ENCODE measurements around the gene ALKAL2.

The ALKAL2 gene

GRCh38 chr2:290090-290722, 2.3 kb upstream of the ALKAL2 start:
- DNase-seq (ENCODE audit: low read depth): no peak

- DNase-seq (ENCODE audit: low read depth): no peak
Observed at GRCh38 chr2:289362-290089, 1.6 kb upstream of the ALKAL2 start.

DNA sequence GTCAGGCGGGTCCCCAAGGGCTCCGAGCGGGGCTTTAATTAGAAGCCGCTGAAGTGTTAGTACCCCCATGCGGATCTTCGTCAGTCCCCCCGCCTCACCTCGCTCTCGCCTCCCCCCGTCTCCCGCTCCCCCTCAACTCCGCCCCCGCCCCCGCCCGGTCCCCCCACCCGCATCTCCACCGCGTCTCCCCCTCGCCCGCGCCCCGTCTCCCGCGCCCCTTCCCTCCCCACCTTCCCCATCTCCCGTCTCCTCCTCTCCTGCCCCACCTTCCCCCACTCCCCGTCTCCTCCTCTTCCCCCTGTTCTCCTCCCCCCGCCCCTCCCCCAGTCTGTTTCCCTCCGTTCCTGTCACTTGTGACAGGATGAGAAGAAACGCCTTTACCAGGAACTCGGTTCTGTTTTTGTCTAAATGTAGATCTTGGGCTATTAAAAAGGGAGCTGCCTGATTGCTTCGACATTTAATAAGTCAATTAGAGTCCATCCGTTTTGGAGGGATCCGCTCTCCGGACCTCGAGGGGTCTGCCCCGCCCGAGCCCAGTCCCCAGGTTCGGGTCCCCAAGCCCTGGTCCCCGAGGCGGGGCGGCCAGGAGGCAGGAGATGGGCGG, 969 bp upstream of the ALKAL2 start:
- DNase-seq (ENCODE audit: low read depth): no peak

DNA sequence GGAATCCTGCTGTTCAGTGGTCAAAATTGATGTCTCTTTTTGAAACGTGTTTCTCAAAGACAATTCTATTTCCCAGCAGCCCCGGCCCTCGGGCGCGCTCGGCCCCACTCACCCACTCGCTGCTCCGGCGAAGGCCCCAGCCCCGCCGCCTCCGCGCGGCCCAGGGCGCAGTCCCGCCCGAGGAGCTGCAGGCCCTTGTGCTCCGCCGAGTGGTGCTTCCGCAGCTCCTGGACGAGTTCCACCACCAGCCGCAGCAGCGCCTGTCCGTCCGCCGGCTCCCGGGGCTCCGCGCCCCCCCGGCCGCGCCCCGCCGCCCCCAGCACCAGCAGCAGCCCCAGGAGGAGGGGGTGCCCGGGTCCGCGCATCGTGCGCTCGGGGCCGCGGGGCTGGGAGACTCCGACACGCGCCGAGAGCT, 413 bp downstream of the ALKAL2 start:
- DNase-seq (ENCODE audit: low read depth): no peak

GRCh38 chr2:286774-287392, 1.0 kb downstream of the ALKAL2 start:
- DNase-seq (ENCODE audit: low read depth): no peak

- no peak for DNase-seq (ENCODE audit: low read depth)
Observed at GRCh38 chr2:286035-286434, 1.9 kb downstream of the ALKAL2 start.

GRCh38 chr2:285531-285930, 2.4 kb downstream of the ALKAL2 start:
- no peak for DNase-seq (ENCODE audit: low read depth)

DNA sequence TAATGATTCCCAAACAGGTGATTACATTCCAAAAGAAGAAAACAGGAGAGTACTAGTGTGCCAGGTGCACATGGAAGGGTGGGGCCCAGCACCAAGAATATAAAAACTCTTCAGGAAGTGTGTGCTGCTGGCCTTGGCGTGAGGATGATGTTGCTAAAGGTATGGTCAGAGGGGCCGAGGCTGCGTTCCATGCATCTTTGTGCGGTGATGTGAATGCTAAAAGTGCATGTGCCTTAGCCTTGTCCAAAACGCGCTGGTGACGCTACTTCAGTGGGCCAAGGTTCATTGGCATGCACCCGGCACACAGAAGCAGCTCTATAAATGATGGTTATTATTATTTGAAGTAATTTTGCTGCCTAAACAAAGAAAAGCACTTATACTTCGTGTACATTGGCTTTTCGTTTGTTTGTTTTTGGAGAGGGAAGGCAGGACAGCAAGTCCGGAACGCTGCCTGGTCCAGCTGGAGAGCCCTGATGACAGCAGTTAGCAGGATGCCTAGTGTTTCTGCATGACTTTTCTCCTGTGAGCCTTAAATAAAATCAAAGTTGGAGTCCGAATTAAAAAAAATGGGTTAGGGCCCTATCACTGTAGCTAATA, 2.9 kb downstream of the ALKAL2 start:
- DNase-seq (ENCODE audit: low read depth): no peak

DNA sequence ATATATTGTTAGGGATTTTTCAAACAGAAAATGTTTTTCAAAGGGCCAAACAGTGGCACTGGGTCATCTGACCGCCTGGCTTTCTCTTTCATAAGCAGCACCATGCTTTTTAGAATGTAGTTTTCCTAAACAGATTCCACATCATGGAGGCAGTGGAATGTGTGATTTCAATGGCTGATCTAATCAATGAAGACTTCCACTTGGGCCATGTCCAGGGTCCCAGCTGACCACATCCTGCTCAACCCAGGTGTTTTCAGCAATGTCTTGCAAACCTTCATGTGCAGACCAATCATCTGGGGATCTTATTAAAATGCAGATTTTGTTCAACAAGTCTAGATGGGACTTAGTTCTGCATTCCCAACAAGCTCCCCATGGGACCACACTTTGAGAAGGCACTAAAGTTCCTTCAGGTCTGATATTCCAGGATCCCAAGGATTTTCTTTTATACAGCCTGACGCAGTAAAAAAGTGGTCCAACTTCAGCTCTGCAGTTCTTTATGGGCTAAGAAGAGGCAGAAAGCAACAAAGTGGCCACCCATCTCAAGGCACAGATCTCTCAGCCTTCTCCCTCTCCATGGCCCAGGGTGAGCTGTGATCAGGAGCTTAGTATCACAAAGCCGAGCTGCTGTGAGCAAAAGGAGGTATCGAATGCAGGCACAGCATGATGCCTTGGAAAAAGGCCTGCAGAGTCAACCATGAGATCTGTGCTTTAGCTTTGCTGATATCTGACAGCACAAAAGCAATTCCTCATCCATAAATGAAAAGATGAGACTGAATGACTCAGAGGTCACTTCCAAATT, 3.7 kb downstream of the ALKAL2 start:
- DNase-seq (ENCODE audit: low read depth): no peak

GRCh38 chr2:282371-283263, 5.3 kb downstream of the ALKAL2 start:
- no peak for DNase-seq (ENCODE audit: low read depth)

DNA sequence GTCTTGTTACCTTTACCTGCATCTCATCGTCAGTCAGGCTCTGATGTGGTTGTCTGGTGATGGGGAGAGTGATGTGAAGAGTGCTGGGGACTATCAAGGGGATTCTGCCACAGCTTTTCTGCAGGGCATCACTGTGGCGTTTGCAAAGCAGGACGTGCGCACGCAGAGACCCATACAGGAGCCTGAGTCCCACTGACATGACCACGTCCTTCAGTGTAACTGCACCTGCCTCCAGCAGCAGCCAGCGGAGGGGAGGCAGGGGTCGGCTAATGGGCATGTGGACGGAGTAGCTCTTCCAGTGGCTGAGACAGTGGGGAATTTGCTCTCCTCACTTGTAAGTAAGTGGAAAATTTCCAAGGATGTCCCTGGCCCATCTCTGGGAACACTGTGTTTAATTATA, 6.5 kb downstream of the ALKAL2 start:
- no peak for DNase-seq (ENCODE audit: low read depth)

GRCh38 chr2:280650-281110, 7.2 kb downstream of the ALKAL2 start:
- no peak for DNase-seq (ENCODE audit: low read depth)

GRCh38 chr2:279956-280649, 7.8 kb downstream of the ALKAL2 start:
- DNase-seq (ENCODE audit: low read depth): no peak

DNA sequence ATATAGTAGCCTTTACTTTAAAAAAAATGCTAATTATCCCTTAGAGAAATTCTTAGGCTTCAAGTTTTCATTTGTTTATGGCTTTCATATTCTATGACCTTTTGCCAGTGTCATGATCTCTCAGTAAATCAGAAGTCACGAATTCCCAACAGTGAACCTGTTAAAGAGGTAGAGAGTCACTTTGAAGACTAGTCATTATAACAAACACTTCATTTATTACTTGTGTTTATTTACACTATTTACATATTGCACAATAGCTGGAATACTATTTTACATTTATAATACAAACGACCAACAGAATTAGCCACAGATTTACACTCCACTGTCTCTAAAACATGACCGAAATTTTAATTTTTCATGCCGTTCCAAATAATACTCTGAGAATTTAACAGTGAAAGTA, 8.5 kb downstream of the ALKAL2 start:
- no peak for DNase-seq (ENCODE audit: low read depth)

GRCh38 chr2:278927-279320, 9.0 kb downstream of the ALKAL2 start:
- DNase-seq (ENCODE audit: low read depth): no peak

- DNase-seq (ENCODE audit: low read depth): no peak
Observed at GRCh38 chr2:278312-278926, 9.5 kb downstream of the ALKAL2 start.

DNA sequence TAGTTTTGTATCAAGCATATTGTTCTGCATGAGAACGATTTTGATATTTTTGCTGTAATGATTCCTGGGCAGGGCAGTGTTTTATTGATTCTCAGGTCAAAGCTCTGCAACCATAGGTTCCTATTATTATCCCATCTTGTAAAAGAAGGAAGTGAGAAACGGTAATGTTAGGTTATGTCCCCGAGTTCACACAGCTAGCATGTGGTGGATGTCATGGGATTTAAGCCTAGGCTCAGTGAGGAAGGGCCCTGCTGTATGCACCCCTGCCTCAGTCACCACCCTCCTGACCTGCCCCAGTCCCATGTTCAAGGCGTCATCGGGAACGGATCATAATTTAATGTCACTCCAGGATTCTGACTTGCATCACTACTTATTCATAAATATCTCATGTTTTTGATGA, 12.4 kb downstream of the ALKAL2 start:
- DNase-seq (ENCODE audit: low read depth): no peak

GRCh38 chr2:274503-274902, 13.4 kb downstream of the ALKAL2 start:
- DNase-seq (ENCODE audit: low read depth): no peak

GRCh38 chr2:273333-273732, 14.6 kb downstream of the ALKAL2 start:
- DNase-seq (ENCODE audit: low read depth): no peak

- no peak for DNase-seq (ENCODE audit: low read depth)
Observed at GRCh38 chr2:271917-272316, 16.0 kb downstream of the ALKAL2 start.

All from stimulated activated CD8-positive, alpha-beta memory T cell treated with anti-CD3 and anti-CD28 coated beads, Interleukin-4, amount 100 ng/mL, for 24 hours (primary cell).